K562 (cell line): ENCODE results near the gene OPA3. TPM values are rescaled to one million over a fixed set of nuclear protein-coding genes. Genes with fewer than 3 reads are reported as not detected.

Source experiments
- ATF7 ChIP-seq: fragments of 450-650 bp; IDR thresholded peaks from 2 replicates; pipeline ENCODE4 v1.7.1; 2014; ENCODE audit warnings: mild to moderate bottlenecking, moderate library complexity
- FIP1L1 ChIP-seq: fragments of 200-400 bp; formaldehyde crosslinking; IDR thresholded peaks from 2 replicates; pipeline ENCODE4 v1.6.1; 2018; ENCODE audit warnings: mild to moderate bottlenecking, low read depth, low read length; ENCODE audit not compliant: poor library complexity, severe bottlenecking
- GTF2A2 ChIP-seq: IDR thresholded peaks from 2 replicates; pipeline ENCODE4 v1.6.1; 2016; ENCODE audit warnings: mild to moderate bottlenecking, missing genetic modification characterization, missing compliant biosample characterization
- HEY1 ChIP-seq: fragments of 250-450 bp; sonication (Bioruptor Pico); IDR thresholded peaks from 2 replicates; pipeline ENCODE4 v1.5.0; 2020; ENCODE audit warnings: mild to moderate bottlenecking, moderate library complexity, borderline replicate concordance
- HMG20B ChIP-seq: fragments of 250-450 bp; sonication (Bioruptor Pico); IDR thresholded peaks from 2 replicates; pipeline ENCODE4 v1.5.0; 2021; ENCODE audit warnings: mild to moderate bottlenecking
- HNRNPL ChIP-seq: fragments of 200-400 bp; formaldehyde crosslinking; IDR thresholded peaks from 2 replicates; pipeline ENCODE4 v1.6.1; 2017; ENCODE audit warnings: low read depth, mild to moderate bottlenecking, low read length
- PHB2 ChIP-seq: fragments of 450-650 bp; IDR thresholded peaks from 2 replicates; pipeline ENCODE4 v1.6.1; 2017; ENCODE audit warnings: low read depth
- PHF20 ChIP-seq: fragments of 450-650 bp; IDR thresholded peaks from 2 replicates; pipeline ENCODE4 v1.6.1; 2018; ENCODE audit not compliant: partially characterized antibody
- PHF8 ChIP-seq: fragments of 200-600 bp; sonication (generic); IDR thresholded peaks from 2 replicates; pipeline ENCODE4 v1.6.1; 2012; ENCODE audit warnings: mixed run types, mild to moderate bottlenecking, inconsistent platforms, low read length, moderate library complexity, borderline replicate concordance
- RCOR1 ChIP-seq, 2 experiments: IDR thresholded peaks; 2 replicates each; pipeline ENCODE4 v1.6.1; 2012; ENCODE audit warnings: low read depth in 2 of 2, low read length in 2 of 2, borderline replicate concordance in 1 of 2, improper control_type of control experiment in 1 of 2
- SETDB1 ChIP-seq: IDR thresholded peaks from one replicate; pipeline ENCODE4 v1.6.1; 2012; ENCODE audit warnings: low read length, control low read depth, inconsistent platforms
- SIX5 ChIP-seq, 2 experiments: IDR thresholded peaks; 2 replicates each; pipeline ENCODE4 v1.6.1; 2011; ENCODE audit warnings: low read length in 2 of 2, borderline replicate concordance in 1 of 2, low read depth in 1 of 2, mild to moderate bottlenecking in 1 of 2, moderate library complexity in 1 of 2; ENCODE audit not compliant: insufficient read depth in 1 of 2
- SMAD4 ChIP-seq: fragments of 250-450 bp; sonication (Bioruptor Pico); conservative IDR thresholded peaks from 2 replicates; pipeline ENCODE4 v1.8.0; 2021; ENCODE audit warnings: inconsistent platforms, mild to moderate bottlenecking, moderate library complexity
- ZNF316 ChIP-seq: fragments of 450-650 bp; IDR thresholded peaks from 2 replicates; pipeline ENCODE4 v1.6.1; 2016
- polyA plus RNA-seq, 8 experiments: library from polyadenylated mRNA; depleted of rRNA in 4 of 8; stranded (reverse) in 5 of 8; unstranded in 3 of 8; fragments of >200 nt; fragmentation: Nextera tagmentation in 2 of 8; fragmentation: Illumina TruSeq in 1 of 8; extraction: Ambion mirVana in 2 of 8; extraction: Trizol in 1 of 8; gene quantifications; 2 replicates each; pipeline versions ENCODE4 v1.2.1 to v1.2.3, GENCODE V29; 2011 to 2014; ENCODE audit warnings: inconsistent platforms in 1 of 8, missing spikeins in 1 of 8
- total RNA-seq, 7 experiments: library from RNA; depleted of rRNA in 6 of 7; stranded (reverse); fragments of >200 nt in 6 of 7; fragmentation: Illumina TruSeq in 2 of 7; extraction: Trizol in 2 of 7; gene quantifications; 2 replicates each; pipeline versions ENCODE4 v1.2.1 to v1.2.3, GENCODE V29; 2011 to 2021; ENCODE audit warnings: low replicate concordance in 1 of 7
- TF ChIP-seq, protein P1 (sequence below): sonication (generic); formaldehyde crosslinking; IDR thresholded peaks from 2 replicates; pipeline ENCODE4 v1.8.1; 2023; ENCODE audit warnings: mild to moderate bottlenecking, missing genetic modification reagents
- TF ChIP-seq, protein P2 (sequence below): fragments of 250-450 bp; sonication (Bioruptor Pico); IDR thresholded peaks from 2 replicates; pipeline ENCODE4 v1.8.0; 2021; ENCODE audit warnings: mild to moderate bottlenecking, moderate library complexity
- TF ChIP-seq, protein P3 (sequence below), 2 experiments: fragments of 450-650 bp; conservative IDR thresholded peaks; 2 replicates each; pipeline ENCODE4 v1.6.1; 2017; ENCODE audit warnings: mild to moderate bottlenecking in 2 of 2, moderate library complexity in 2 of 2
- TF ChIP-seq, protein P4 (sequence below): sonication (generic); formaldehyde crosslinking; IDR thresholded peaks from 2 replicates; pipeline ENCODE4 v1.8.0; 2022; ENCODE audit warnings: mild to moderate bottlenecking, low read depth, missing genetic modification reagents
- TF ChIP-seq, protein P5 (sequence below): fragments of 250-450 bp; sonication (Bioruptor Pico); IDR thresholded peaks from 2 replicates; pipeline ENCODE4 v1.4.0; 2020

Gene OPA3
- total and polyA plus RNA-seq, 9 of the 15 experiments (the other 6 are each of a cell fraction or from before 2014, with no cell fraction given) = 1.4 to 18.8 (median 9.0) TPM

DNA sequence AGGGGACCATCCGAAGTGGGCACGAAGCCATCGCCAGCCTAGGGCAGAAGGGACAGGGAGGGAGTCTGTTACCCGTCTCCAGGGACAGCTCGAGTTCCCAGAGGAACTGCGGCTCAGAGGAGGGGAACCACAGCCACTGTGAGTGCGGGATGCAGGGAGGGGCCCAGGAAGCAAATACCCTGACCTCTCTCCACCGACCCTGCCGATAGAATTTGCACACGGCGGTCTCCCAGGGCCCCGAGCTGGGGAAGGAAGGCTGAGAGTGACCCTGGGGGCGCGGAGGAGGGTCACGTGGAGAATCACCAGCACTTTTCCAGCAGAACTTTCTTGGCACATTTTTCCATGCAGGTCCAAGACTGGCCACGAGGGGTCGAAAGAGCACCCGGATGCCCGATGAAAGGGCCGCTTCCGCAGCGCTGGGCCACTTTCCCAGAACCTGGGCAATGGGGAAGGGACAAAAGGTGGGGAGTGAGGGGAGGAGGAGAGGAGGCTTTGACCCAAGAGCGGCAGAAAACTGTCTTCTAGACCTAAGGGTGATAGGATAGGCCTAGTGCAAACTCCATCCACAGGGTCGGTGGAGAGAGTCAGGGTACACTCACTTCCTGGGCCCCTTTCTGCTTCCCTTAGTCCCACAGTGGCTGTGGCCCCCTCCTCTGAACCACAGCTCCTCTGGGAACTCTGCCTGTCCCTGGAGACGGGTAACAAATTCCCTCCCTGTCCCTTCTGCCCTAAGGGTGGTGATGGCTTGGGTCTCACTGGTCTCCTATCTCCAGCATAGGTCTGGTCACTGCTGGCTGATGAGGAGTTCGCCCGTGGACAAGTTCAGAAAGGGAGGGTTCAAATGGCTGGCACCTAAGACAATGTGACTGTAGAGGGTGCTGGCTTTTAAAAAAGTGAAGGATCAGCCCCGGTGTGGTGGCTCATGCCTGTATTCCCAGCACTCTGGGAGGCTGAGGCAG lies 22.7 kb upstream of the OPA3 start (continued):
- TF ChIP-seq SIX5 (IDR thresholded peaks at IDR 0.05; ENCODE audit: borderline replicate concordance in 1 of 2, insufficient read depth in 1 of 2, low read depth in 1 of 2, low read length in 2 of 2) (no peak), GTF2A2 (tag) (no peak), SMAD4 (CRISPR knock-in tag) (peak; percentile 27; the same call in 1 of the 2 replicates), PHB2 (no peak), PHF8 (peak; percentile 28; the same call in 1 of the 2 replicates), HNRNPL (no peak), ATF7 (no peak), PHF20 (peak; percentile 81), HMG20B (CRISPR knock-in tag) (no peak), HEY1 (CRISPR knock-in tag) (no peak), RCOR1 (IDR thresholded peaks at IDR 0.05; ENCODE audit: borderline replicate concordance in 1 of 2, low read depth in 2 of 2, low read length in 2 of 2) (peak in 1 of 2 experiments; percentile 46; a peak in 1 of 4 replicates), ZNF316 (no peak), SETDB1 (no peak), FIP1L1 (no peak)
- TF ChIP-seq, protein P1, sequence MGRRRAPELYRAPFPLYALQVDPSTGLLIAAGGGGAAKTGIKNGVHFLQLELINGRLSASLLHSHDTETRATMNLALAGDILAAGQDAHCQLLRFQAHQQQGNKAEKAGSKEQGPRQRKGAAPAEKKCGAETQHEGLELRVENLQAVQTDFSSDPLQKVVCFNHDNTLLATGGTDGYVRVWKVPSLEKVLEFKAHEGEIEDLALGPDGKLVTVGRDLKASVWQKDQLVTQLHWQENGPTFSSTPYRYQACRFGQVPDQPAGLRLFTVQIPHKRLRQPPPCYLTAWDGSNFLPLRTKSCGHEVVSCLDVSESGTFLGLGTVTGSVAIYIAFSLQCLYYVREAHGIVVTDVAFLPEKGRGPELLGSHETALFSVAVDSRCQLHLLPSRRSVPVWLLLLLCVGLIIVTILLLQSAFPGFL = peak; percentile 71; the same call in 1 of the 2 replicates
- TF ChIP-seq, protein P2, sequence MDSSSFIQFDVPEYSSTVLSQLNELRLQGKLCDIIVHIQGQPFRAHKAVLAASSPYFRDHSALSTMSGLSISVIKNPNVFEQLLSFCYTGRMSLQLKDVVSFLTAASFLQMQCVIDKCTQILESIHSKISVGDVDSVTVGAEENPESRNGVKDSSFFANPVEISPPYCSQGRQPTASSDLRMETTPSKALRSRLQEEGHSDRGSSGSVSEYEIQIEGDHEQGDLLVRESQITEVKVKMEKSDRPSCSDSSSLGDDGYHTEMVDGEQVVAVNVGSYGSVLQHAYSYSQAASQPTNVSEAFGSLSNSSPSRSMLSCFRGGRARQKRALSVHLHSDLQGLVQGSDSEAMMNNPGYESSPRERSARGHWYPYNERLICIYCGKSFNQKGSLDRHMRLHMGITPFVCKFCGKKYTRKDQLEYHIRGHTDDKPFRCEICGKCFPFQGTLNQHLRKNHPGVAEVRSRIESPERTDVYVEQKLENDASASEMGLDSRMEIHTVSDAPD (CRISPR knock-in tag) = no peak
- TF ChIP-seq, protein P3, sequence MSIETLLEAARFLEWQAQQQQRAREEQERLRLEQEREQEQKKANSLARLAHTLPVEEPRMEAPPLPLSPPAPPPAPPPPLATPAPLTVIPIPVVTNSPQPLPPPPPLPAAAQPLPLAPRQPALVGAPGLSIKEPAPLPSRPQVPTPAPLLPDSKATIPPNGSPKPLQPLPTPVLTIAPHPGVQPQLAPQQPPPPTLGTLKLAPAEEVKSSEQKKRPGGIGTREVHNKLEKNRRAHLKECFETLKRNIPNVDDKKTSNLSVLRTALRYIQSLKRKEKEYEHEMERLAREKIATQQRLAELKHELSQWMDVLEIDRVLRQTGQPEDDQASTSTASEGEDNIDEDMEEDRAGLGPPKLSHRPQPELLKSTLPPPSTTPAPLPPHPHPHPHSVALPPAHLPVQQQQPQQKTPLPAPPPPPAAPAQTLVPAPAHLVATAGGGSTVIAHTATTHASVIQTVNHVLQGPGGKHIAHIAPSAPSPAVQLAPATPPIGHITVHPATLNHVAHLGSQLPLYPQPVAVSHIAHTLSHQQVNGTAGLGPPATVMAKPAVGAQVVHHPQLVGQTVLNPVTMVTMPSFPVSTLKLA (conservative IDR thresholded peaks at IDR 0.05) = peak in 1 of 2 experiments; percentile 61; a peak in 2 of 4 replicates
- TF ChIP-seq, protein P4, sequence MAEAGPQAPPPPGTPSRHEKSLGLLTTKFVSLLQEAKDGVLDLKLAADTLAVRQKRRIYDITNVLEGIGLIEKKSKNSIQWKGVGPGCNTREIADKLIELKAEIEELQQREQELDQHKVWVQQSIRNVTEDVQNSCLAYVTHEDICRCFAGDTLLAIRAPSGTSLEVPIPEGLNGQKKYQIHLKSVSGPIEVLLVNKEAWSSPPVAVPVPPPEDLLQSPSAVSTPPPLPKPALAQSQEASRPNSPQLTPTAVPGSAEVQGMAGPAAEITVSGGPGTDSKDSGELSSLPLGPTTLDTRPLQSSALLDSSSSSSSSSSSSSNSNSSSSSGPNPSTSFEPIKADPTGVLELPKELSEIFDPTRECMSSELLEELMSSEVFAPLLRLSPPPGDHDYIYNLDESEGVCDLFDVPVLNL (CRISPR knock-in tag) = no peak
- TF ChIP-seq, protein P5, sequence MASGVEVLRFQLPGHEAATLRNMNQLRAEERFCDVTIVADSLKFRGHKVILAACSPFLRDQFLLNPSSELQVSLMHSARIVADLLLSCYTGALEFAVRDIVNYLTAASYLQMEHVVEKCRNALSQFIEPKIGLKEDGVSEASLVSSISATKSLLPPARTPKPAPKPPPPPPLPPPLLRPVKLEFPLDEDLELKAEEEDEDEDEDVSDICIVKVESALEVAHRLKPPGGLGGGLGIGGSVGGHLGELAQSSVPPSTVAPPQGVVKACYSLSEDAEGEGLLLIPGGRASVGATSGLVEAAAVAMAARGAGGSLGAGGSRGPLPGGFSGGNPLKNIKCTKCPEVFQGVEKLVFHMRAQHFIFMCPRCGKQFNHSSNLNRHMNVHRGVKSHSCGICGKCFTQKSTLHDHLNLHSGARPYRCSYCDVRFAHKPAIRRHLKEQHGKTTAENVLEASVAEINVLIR (CRISPR knock-in tag) = no peak
